Ovary (tissue), 3 donors: ENCODE results near the gene UBE2QL1.

Experiments used
- EP300 ChIP-seq: sonication (generic); formaldehyde crosslinking; IDR thresholded peaks from one replicate; pipeline ENCODE4 v1.6.1; 2017; ENCODE audit warnings: antibody characterized with exemption
- POLR2A ChIP-seq: fragments of 450-650 bp; IDR thresholded peaks from one replicate; pipeline ENCODE4 v1.6.1; 2017; ENCODE audit warnings: antibody characterized with exemption, mild to moderate bottlenecking, moderate library complexity
- TF ChIP-seq, protein P1 (sequence below), 3 donors: fragments of 450-650 bp in 2 of 3; fragments of 200-600 bp in 1 of 3; IDR thresholded peaks; one replicate each; pipeline versions ENCODE4 v1.5.1 to v1.8.0; 2016 to 2022; ENCODE audit warnings: antibody characterized with exemption in 3 of 3, mild to moderate bottlenecking in 1 of 3
- donor health status: DM: no; HTN: no; CAD: no.

DNA sequence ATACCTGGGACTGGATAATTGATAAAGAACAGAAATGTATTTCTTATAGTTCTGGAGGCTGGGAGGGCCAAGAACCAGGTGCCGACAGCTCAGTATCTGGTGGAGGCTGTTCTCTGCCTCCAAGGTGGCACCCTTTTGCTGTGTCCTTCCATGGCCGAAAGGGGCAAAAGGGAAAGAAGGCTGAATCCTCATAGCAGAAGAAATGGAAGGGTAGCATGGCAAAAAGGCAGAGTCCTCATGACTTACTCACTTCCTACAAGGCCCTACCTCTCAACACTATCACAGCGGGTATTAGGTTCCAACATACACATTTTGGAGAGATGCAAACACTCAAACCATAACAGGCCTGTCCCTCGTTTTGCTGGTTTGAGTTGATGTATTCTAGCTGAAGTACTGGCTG, 45.2 kb upstream of the UBE2QL1 start:
- TF ChIP-seq, protein P1, sequence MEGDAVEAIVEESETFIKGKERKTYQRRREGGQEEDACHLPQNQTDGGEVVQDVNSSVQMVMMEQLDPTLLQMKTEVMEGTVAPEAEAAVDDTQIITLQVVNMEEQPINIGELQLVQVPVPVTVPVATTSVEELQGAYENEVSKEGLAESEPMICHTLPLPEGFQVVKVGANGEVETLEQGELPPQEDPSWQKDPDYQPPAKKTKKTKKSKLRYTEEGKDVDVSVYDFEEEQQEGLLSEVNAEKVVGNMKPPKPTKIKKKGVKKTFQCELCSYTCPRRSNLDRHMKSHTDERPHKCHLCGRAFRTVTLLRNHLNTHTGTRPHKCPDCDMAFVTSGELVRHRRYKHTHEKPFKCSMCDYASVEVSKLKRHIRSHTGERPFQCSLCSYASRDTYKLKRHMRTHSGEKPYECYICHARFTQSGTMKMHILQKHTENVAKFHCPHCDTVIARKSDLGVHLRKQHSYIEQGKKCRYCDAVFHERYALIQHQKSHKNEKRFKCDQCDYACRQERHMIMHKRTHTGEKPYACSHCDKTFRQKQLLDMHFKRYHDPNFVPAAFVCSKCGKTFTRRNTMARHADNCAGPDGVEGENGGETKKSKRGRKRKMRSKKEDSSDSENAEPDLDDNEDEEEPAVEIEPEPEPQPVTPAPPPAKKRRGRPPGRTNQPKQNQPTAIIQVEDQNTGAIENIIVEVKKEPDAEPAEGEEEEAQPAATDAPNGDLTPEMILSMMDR (IDR thresholded peaks at IDR 0.05) = no peak
- TF ChIP-seq POLR2A (no peak), EP300 (no peak)
